Middle frontal gyrus (tissue), 1 donor: ENCODE results near the gene KLHL33.
A peak's percentile ranks its signal among the peaks of the same experiment; 100 is the strongest.

Experiments
- DNase-seq: peaks from one replicate; pipeline ENCODE4 v3.0.0-alpha.2; 2015; ENCODE audit warnings: low spot score; ENCODE audit errors: extremely low spot score

KLHL33 gene

DNA sequence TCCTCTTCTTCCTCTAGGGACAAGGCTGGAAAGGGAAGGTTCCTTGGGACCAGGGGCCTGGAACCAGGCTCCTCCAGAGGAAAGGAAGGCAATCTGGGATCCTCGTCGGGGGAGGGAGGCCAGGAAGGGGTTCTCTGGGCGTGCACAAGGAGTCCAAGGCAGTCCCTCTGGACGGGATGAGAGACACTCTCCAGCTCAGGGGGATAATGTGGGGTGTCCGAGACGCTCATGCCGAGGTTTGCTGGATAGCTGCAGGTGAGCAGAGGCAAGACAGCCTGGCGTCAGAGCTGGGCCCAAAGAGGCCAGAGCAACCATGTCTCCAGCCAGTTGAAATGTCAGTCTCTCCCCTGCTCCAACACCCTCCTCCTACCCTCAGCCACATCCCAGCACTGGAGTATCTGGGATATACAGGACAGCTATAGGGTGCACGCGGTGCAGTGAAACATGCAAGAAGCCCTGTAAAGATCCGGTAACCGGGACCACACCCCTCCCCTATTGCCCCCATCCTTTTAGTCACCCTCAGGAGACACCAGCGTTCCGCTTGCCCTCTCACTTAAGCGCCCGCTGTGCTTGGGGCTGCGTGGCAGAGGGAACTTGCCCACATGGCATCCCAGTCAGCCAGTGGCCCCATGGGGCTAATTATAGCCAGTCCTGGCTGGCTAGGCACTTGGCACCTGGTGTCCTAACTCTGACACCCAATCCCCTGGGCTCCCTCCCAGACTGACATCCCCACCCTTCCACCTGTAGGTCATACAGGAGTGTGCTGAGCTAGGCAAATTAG, at the start of gene KLHL33:
TSS of gene KLHL33 (minus strand) at position 585 of the 781 bp plus-strand sequence. CDS start at position 230, 355 bp downstream.
- no peak for DNase-seq

DNA sequence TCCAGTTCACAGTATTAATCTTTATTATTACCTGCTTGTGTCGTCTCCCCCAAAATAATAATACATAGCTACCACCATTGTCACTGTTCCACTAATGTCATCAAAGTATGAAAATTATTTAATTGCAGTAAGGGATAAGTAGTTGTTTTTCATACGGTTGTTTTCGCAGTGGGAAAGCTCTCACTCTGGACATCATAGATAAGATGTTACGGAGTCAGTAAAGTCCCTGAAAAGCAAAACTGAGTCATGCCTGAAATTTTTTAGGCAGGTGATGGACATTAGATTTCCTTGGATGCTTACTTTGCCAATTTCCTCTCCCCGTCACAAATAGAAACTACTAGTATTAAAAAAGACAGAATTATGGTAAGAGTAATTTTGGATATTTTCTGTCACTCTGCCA, 46.4 kb upstream of the KLHL33 start:
- no peak for DNase-seq

- no peak for DNase-seq
Observed at GRCh38 chr14:20478894-20479293, 42.9 kb upstream of the KLHL33 start.

DNA sequence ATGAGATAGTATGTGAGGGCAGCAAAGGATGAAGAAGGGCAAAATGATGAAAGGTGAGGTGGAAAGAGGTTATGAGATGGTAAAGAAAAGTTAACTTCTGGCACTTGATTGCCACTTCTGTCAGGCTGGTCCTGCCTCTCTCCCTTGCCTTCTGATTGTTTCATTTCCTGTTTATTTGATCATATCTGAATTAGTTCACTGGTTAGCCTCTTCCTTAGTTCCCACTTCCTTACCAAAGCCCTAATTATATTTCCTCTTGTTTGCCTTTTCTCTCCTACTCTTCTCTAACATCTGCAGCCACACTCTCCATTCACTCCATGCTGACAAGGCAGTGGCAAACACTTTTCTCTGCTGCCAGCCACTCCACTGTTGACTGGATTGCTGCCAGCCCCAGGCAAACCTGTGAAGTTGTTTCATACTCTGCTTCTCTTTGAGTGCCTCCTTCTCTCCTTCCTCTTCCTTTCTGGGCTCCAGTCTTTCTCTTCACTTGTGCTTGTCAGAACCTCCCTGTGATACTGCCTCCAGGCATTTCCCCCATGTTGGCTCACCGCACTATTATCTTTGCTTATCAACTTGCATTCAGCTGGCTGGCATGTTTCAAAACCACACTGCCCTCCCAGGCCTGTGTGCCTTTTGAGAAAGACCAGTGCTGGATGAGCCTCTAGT, 41.4 kb upstream of the KLHL33 start:
- no peak for DNase-seq

DNA sequence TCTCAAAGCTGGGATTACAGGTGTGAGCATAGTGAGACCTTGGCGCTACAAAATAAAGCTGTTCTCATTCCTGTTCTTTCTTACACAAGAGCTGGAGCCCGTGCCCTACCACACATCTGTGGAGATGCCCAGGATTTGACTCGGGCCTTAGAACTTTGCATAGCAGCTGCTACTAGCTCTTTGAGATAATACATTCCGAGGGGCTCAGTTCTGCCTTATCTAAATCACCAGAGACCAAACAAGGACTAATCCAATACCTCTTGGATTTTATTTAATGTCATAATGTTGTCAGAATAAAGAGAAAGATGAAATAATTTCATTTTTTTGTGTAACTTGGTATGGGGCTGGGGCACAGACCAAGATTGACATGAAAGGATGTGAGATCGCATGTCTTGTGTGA, 40.8 kb upstream of the KLHL33 start:
- no peak for DNase-seq

DNA sequence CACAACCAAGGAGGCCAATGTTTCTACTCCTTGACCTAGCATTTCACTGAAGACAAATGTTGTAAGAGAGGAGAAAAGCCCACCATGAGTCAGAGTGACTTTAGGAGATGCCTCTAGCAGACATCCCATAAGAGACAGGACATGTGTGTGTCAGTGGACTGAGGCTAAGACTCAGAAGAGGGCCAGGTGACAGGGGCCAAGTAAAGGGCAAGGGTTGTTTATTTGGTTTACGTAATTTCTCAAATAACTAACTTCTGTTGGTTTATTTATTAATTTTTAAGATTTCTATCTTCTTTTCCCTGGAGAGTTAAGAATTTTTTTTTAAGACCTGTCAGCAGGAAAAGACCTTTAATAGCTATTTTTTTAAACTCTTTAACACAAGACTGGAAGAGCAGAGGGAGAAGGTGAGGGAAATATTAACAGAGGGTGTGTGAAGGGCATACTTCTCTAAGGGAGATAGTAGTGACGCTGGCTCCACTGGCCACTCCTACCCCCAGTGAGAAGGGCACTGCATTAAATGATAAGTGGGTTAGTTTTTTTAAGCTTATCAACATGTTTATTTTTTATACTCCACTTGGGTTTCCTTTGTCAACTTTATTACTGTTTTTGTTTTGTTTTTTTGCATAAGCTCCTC, 36.7 kb upstream of the KLHL33 start:
- no peak for DNase-seq

DNA sequence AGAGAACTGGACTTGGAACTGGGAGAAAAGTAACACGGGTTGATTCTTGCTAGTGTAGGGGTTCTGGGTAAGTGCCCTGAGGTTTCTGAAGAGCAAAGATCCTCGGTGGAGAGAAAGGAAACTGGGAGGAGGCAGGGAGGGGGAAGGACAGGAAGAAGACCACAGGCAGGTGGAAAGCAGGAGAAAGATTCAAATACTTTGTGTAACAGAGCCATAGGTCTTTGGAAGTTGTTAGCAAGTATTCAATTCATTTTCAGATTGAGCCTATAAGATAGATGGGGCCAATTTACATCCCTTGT, 34.6 kb upstream of the KLHL33 start:
- no peak for DNase-seq

DNA sequence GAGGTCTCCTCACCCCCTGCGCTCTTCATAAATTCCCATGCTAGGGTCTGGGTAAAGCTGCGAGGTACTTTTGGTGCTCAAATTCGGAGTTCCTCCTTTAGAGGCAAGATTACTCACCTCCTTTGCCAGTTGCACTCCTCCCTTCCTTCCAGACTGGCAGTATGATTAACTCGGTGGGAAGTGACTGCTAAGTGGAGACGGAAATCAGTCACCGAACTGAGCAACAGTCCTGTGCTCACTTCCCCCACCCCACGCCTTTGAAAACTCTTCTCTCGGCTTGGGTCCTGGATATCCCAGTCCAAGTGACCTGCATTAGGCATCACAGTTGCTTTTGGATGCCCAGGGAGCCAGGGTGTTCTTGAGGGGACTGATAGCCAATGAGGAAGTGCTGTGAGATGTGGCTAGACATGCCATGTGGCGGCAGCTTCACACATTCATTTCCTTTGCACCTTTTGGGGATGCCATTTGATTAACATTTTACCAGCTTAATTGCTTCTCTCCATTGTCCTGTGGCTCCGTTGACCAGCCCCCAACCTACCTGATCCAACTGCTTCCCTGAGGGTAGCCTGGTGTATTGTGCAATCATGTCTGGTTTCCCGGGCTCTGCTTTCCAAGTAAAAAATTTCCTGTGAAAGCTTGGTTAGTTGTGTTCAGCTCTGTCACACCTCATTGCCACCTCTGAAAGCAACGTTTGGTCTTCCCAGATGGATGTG, 34.1 kb upstream of the KLHL33 start:
- no peak for DNase-seq

DNA sequence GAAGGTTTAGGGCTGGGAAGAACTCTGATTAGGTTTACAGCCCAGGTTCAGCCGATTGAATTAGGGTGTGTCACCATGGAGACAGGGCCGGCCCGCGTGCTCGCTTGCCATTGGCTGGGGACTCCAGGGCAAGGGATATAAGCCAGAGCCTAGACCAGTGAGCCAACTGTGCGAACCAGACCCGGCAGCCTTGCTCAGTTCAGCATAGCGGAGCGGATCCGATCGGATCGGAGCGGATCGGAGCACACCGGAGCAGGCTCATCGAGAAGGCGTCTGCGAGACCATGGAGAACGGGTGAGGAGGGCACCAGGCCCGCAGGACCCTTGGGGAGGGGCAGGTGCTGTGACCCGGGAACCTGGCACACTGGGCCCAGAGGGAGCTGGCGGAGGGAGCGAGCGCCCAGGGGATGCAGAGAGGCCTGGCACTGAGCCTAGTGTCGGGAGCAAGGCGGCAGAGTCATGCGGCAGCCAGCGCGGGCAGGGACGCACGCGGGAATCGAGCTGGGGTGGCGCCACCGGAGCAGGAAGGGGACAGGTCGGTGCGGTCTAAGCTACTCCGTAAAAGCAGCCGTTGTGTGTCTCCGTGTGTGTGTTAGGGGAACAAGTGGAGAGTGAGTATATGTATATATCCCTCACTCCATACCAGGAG, 33.4 kb upstream of the KLHL33 start, which contains the start of gene PNP:
TSS of gene PNP (plus strand) at position 165 of the 648 bp plus-strand sequence. CDS start at position 284, 119 bp downstream.
- peak; percentile 66 for DNase-seq

- DNase-seq = no peak
Observed at GRCh38 chr14:20468764-20469241, 32.8 kb upstream of the KLHL33 start.

DNA sequence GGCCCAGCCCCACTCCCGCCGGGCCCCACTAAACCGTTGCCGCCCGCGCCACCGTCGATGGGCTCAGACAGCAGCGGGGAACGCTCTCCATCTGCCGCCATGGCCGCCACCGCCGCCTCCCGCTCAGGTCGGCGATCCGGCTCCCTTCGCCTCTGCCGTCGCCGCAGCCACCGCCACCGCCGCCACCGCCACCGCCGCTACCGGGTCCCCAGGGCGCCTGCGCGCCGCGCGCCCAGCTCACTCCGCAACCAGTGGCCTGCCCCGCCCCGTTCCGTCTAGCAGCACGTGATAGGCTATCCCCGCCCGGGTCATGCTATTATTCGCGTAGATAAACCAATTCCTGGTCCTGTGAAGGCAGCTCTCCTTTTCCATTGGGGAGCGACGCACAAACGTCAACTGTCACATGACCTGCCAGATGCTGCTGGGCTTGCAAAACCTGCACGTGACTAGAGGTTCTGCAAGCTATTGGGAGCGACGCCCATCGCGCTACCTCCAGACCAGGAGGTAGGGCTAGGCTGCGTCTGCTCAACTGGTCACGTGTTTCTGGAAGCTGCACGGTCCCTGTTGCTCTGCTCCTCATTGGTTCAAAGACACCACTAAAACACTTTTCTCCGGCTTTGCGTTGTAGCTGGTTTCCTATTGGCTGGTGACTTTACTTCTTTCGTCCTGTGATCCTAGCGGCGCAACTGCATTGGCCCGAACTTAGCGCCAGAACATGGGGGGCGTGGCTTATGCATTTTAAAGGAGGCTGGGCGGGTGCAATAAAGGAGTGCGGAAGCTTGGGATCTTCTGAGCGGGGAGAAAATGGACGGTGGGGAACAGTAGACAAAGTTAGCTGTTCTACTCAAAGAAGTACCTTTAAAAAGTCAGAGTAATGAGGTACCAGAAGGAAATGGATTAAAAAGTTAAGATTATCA, 25.5 kb upstream of the KLHL33 start, which contains the start of gene PIP4P1:
TSS of gene PIP4P1 (minus strand) at position 210 of the 917 bp plus-strand sequence. CDS start at position 101, 109 bp downstream.
- peak; percentile 99 for DNase-seq

GRCh38 chr14:20460458-20461224, 24.7 kb upstream of the KLHL33 start:
- no peak for DNase-seq

DNA sequence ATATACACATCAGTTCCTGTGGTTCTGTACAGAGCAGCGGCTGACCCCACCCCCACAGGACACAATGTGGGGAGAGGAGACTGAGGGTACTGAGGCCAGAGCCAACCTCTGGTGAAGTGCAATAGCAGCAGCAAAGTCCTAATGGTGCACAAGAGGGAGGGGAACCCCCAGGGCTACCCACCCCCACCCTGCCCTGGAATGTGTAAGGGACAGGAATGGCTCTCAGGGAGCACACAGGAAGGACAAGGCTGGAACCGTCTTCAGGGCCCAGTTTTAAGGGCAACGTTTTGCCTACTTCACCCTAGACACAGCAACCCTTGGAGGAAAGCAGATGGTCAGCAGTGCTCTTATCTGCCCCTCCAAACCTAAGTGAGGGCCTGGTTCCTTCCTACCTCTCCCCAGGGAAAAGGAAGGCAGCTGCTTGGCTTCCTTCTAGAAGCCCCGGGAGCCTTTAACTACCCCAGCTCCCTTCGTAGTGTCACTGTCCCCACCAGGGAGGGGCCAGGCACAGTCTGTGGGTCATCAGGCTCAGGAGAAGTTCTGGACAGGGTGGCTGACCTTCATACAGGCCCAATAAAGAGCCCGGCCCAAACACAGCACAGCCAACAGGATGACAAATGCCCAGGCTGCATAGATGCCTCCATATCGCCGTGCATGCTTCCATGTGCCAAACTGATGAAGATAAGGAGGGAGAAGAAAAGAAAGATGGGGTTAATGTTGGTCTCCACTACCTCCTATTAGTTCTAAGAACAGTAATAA, 22.2 kb upstream of the KLHL33 start:
- no peak for DNase-seq

DNA sequence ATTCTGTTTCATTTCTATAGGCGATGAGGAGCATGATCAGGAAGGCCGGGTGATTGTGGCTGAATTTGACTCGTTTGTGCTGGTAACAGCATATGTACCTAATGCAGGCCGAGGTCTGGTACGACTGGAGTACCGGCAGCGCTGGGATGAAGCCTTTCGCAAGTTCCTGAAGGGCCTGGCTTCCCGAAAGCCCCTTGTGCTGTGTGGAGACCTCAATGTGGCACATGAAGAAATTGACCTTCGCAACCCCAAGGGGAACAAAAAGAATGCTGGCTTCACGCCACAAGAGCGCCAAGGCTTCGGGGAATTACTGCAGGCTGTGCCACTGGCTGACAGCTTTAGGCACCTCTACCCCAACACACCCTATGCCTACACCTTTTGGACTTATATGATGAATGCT, 21.0 kb upstream of the KLHL33 start:
- DNase-seq = no peak

DNA sequence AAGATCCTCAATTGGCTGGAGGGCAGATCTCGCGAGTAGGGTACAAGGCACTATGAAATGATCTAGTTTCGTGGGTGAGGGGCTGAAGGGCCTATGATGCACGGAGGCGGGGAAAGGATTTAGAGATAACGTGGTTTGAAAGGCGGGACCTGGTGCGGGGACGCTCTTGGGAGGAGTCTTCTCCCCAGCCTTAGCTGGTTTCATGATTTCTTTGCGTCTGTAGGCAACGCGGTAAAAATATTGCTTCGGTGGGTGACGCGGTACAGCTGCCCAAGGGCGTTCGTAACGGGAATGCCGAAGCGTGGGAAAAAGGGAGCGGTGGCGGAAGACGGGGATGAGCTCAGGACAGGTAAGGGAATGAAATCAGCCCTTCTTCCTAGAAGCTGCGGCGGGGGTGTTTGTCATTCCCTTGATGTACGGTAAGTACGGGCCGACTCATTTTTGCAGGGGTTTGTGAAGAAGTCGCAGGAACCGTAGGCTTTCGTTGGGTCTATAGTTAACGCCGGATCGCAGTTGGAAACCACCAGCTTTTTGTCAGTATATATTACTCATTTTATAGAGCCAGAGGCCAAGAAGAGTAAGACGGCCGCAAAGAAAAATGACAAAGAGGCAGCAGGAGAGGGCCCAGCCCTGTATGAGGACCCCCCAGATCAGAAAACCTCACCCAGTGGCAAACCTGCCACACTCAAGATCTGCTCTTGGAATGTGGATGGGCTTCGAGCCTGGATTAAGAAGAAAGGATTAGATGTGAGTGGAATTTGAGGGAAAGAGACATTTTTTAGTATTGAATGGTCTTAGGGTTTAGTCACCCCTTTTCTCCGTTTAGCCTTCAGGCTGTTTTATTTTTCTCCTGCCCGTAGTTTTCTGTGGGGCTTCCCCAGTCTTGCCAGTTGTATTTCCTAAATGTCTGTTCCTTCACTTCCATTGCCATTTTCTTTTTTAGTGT, 19.7 kb upstream of the KLHL33 start:
- DNase-seq = no peak

GRCh38 chr14:20454516-20455354, 18.8 kb upstream of the KLHL33 start, which contains the start of the genes APEX1 and OSGEP:
APEX1 (plus strand) TSS chr14:20455226; CDS start chr14:20455646, 420 bp downstream.
OSGEP (minus strand) TSS chr14:20454812; CDS start chr14:20454683, 129 bp downstream.
- DNase-seq = peak; percentile 99
